ENCODE data around the gene RASSF6.
"Not testable (repeated sequence)": the region's sequence is repeated elsewhere in the genome, so short reads cannot be mapped to it uniquely, and the experiment has no call there.

RASSF6 gene

GRCh38 chr4:73646117-73646516, 25.9 kb upstream of the RASSF6 start:
- TF ChIP-seq CTCF (IDR thresholded peaks at IDR 0.05; ENCODE audit: low read depth, low read length) = no peak
- in situ Hi-C loops (cut with HindIII; ENCODE audit: low sequenced_read_pairs) = no loop called here
- H3K4me3 ChIP-seq (ENCODE audit: low read depth, low read length) = no peak overlapping the region
- no peak for DNase-seq (ENCODE audit: low read depth, low spot score)

DNA sequence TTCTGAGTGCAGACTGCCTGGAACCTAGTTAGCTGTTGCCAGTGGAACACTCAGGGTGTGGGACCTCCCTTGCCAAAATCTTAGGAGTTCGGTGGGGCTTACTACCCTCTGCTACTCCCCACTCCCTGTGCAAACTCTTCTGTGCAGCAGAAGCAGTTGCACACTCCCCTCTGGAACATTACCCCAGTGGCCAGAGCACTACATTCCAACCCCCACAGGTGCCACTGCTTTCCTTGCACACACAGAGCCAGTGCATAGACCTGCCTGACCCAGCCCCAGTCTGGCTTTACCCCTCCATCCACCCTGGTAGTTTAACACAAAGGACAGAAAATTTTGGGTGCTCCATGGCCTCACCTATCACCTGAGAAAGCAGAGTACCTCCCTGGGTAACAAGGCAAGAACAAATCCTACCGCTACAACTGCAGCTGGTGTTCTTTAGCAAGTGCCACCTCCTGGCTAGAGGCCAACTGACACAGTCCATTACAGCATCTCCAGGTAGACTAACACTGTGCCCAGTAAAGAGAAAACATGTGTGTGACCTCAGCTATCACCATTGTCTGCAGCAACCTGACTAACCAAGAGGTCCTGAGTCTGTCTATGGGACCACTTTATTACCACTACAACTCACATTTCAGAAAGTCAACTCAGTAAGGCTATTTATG, 11.5 kb upstream of the RASSF6 start:
- H3K4me3 ChIP-seq (ENCODE audit: low read depth, low read length) = no peak overlapping the region
- no peak for TF ChIP-seq CTCF (IDR thresholded peaks at IDR 0.05; ENCODE audit: low read depth, low read length)
- in situ Hi-C loops (cut with HindIII; ENCODE audit: low sequenced_read_pairs) = no loop called here
- DNase-seq (ENCODE audit: low read depth, low spot score) = no peak

- H3K4me3 ChIP-seq (ENCODE audit: low read depth, low read length); DNase-seq (ENCODE audit: low read depth, low spot score); in situ Hi-C loops (cut with HindIII; ENCODE audit: low sequenced_read_pairs): not testable (repeated sequence)
Observed at GRCh38 chr4:73628834-73629233, 8.6 kb upstream of the RASSF6 start.

- in situ Hi-C loops (cut with HindIII; ENCODE audit: low sequenced_read_pairs) = no loop called here
- no peak overlapping the region for H3K4me3 ChIP-seq (ENCODE audit: low read depth, low read length)
- no peak for DNase-seq (ENCODE audit: low read depth, low spot score)
- TF ChIP-seq CTCF (IDR thresholded peaks at IDR 0.05; ENCODE audit: low read depth, low read length) = no peak
Observed at GRCh38 chr4:73621357-73621756, 1.1 kb upstream of the RASSF6 start.

DNA sequence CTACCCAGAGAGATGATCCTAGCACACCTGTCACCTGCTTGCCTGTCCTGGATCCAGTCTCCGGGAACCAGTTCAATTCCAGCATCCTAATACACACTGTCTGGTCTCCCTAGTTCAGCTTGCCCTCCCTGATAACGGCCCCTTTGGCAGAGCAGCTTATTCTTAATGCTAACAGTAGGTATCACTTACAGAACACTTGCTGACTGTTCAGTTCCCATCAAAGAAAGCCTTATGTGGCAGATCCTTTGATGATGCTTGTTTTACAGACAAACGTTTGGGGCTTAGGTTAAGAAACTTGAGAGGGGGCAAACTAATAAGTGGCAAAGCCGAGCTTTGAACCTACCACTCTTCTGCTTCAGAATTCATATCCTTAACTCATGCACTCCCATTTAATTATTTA, 890 bp downstream of the RASSF6 start:
- in situ Hi-C loops (cut with HindIII; ENCODE audit: low sequenced_read_pairs) = no loop called here
- H3K4me3 ChIP-seq (ENCODE audit: low read depth, low read length) = no peak overlapping the region
- DNase-seq (ENCODE audit: low read depth, low spot score) = no peak
- no peak for TF ChIP-seq CTCF (IDR thresholded peaks at IDR 0.05; ENCODE audit: low read depth, low read length)

DNA sequence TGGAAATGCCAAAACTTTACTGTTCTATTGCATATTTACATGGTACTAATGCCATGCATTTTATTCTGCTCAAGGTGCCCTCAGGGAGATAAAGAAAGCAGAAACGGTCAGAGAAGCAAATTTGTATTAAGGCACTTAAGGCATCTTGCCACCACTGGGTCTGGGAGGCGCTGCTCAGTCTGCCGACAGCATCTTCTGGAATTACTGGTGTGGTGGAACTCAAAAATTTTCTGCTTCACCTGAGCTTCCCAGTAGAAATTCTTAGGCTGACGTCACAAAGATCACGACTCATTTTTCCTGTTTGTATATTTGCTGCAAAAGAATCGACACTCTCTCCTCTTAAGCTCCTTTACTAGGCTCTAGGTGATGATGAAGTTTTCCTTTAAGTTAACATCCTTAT, 3.0 kb downstream of the RASSF6 start:
- H3K4me3 ChIP-seq (ENCODE audit: low read depth, low read length) = no peak overlapping the region
- in situ Hi-C loops (cut with HindIII; ENCODE audit: low sequenced_read_pairs) = no loop called here
- DNase-seq (ENCODE audit: low read depth, low spot score) = no peak
- no peak for TF ChIP-seq CTCF (IDR thresholded peaks at IDR 0.05; ENCODE audit: low read depth, low read length)

- peak; percentile 1 for TF ChIP-seq CTCF (IDR thresholded peaks at IDR 0.05; ENCODE audit: low read depth, low read length)
- no peak for DNase-seq (ENCODE audit: low read depth, low spot score)
- no peak overlapping the region for H3K4me3 ChIP-seq (ENCODE audit: low read depth, low read length)
- in situ Hi-C loops (cut with HindIII; ENCODE audit: low sequenced_read_pairs) = no loop called here
Observed at GRCh38 chr4:73615613-73616012, 4.6 kb downstream of the RASSF6 start.
